ENCODE results near the gene INPP5K. TPM values are rescaled to one million over a fixed set of nuclear protein-coding genes. Genes with fewer than 3 reads are reported as not detected.
"Not testable (repeated sequence)": the region's sequence is repeated elsewhere in the genome, so short reads cannot be mapped to it uniquely, and the experiment has no call there.

Gene INPP5K
- polyA plus RNA-seq, 1 experiment: 25.9 TPM

DNA sequence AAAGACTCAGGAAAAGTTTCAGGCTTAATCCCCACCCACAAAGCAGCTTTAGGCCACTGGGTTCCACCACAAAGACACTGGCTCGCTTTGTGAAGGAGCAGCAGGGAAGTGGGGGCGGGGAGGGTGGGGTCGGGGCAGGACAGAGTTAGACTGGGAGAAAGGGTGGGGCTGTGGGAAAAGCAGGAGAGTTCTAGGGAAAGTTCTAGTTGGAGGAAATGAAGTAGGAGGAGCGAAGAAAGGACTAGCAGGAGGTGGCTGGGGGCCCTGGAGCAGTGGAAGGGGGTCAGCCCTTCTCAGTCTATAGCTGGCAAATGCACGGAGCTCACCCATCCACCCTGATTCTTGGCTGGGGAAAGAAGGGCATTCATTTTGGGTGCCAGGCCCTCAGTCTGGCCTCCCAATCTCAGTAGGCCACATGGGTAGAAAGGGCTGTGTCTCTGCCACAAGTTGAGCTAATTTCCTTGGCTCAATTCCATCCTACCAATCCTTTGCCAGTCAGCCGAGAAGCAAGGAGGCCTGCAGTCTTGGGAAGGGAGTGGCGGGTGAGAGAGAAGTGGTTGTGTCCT, 4.6 kb downstream of the INPP5K start:
- TF ChIP-seq, protein P1, sequence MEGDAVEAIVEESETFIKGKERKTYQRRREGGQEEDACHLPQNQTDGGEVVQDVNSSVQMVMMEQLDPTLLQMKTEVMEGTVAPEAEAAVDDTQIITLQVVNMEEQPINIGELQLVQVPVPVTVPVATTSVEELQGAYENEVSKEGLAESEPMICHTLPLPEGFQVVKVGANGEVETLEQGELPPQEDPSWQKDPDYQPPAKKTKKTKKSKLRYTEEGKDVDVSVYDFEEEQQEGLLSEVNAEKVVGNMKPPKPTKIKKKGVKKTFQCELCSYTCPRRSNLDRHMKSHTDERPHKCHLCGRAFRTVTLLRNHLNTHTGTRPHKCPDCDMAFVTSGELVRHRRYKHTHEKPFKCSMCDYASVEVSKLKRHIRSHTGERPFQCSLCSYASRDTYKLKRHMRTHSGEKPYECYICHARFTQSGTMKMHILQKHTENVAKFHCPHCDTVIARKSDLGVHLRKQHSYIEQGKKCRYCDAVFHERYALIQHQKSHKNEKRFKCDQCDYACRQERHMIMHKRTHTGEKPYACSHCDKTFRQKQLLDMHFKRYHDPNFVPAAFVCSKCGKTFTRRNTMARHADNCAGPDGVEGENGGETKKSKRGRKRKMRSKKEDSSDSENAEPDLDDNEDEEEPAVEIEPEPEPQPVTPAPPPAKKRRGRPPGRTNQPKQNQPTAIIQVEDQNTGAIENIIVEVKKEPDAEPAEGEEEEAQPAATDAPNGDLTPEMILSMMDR (IDR thresholded peaks at IDR 0.05; ENCODE audit: low read depth, low read length): no peak
- H3K27me3 ChIP-seq (ENCODE audit: control insufficient read depth, insufficient read depth, low read length): no peaks in the 10 kb centered on the region
- H3K9me3 ChIP-seq (ENCODE audit: control insufficient read depth, insufficient read depth, low read length): no peaks in the 10 kb centered on the region; the same call in 1 of the 2 replicates
- ChIA-PET POLR2A (no interaction called here), CTCF (interaction anchor here (0.7 to 1.6 kb wide), 3 partner anchors 147 to 238 kb away, joined by 3 to 5 read pairs (median 3); no protein-coding TSS in a partner anchor)
- H3K4me3 ChIP-seq (ENCODE audit: low read depth, low read length): no peak overlapping the region
- H3K27ac ChIP-seq (ENCODE audit: low read depth, low read length): no peak overlapping the region
- DNase-seq (ENCODE audit: low read depth, low spot score): no peak

DNA sequence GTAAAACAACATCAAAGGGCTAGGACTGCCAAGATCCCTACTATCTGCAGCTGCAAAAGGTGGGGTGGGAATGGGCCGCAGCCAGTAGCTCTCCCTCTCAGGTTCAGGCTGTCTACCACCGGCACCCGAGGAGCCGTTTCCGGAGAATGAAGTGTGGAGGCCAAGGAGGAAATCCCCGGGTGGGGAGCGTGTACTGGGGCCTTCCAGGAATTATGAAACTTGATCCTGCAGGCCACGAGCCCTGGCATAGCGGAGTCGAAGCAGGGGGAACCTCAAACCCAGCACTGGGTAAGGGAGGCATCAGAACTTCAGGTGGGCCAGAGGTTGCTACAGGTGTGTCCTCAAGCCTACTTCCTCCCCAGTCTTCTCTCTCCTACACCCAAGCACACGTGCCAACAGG, 5.1 kb downstream of the INPP5K start:
- CTCF ChIA-PET: interaction anchor here (0.7 to 1.1 kb wide), 2 partner anchors 146 to 237 kb away, joined by 3 read pairs; no protein-coding TSS in a partner anchor
- H3K27ac ChIP-seq (ENCODE audit: low read depth, low read length): no peak overlapping the region

DNA sequence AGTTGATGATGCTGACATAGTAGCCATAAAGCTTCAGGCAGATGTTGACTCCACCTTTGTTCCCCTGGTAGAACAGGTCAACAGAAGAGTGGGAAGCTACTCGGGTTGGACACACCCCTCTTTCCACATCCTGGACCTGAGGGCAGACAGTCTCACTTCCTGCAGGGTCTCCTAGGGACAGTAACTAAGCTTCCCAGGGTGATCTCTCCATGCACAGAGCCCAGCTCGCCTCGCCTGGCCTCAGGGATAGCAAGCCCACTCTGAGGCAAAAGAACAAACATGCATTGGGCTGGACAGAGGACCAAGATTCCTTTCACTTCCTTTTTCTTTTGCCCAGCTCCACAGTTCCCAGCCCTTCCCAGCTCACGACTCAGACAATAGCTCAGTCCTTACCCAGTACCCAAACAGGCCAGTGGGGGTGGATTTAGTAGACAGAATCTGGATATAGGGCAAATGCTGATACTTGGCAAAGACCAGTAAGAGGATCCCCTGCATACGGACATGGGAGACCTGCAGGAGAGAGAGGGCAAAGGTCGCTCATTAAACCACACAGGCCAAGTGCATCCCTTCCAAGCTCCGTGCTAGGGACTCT, 7.0 kb downstream of the INPP5K start:
- ChIA-PET CTCF (no interaction called here), POLR2A (no interaction called here)
- no peak for DNase-seq (ENCODE audit: low read depth, low spot score)

More for the DNA sequence above, 5.1 kb downstream of the INPP5K start:
- POLR2A ChIA-PET: interaction anchor here (1.1 kb wide), 1 partner anchor 16 kb away, joined by 4 read pairs; no protein-coding TSS in a partner anchor
- no peak overlapping the region for H3K4me3 ChIP-seq (ENCODE audit: low read depth, low read length)
- H3K27me3 ChIP-seq (ENCODE audit: control insufficient read depth, insufficient read depth, low read length): no peaks in the 10 kb centered on the region
- no peaks in the 10 kb centered on the region; the same call in 1 of the 2 replicates for H3K9me3 ChIP-seq (ENCODE audit: control insufficient read depth, insufficient read depth, low read length)
- no peak for DNase-seq (ENCODE audit: low read depth, low spot score)
- TF ChIP-seq, protein P1 (IDR thresholded peaks at IDR 0.05; ENCODE audit: low read depth, low read length): no peak

DNA sequence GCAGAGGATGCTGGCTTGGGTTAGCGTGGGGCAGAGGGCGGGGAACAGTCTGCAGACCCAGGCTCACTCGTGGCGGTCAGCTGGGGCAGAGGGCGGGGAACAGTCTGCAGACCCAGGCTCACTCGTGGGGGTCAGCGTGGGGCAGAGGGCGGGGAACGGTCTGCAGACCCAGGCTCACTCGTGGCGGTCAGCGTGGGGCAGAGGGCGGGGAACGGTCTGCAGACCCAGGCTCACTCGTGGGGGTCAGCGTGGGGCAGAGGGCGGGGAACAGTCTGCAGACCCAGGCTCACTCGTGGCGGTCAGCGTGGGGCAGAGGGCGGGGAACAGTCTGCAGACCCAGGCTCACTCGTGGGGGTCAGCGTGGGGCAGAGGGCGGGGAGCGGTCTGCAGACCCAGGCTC, 7.7 kb downstream of the INPP5K start:
- DNase-seq (ENCODE audit: low read depth, low spot score); H3K9me3 ChIP-seq (ENCODE audit: control insufficient read depth, insufficient read depth, low read length); POLR2A ChIA-PET; H3K4me3 ChIP-seq (ENCODE audit: low read depth, low read length); CTCF ChIA-PET; H3K27ac ChIP-seq (ENCODE audit: low read depth, low read length); H3K27me3 ChIP-seq (ENCODE audit: control insufficient read depth, insufficient read depth, low read length): not testable (repeated sequence)

More for the DNA sequence above, 7.0 kb downstream of the INPP5K start:
- H3K27me3 ChIP-seq (ENCODE audit: control insufficient read depth, insufficient read depth, low read length): no peaks in the 10 kb centered on the region
- TF ChIP-seq, protein P1 (IDR thresholded peaks at IDR 0.05; ENCODE audit: low read depth, low read length): peak; percentile 7; the same call in 1 of the 2 replicates
- no peak overlapping the region for H3K4me3 ChIP-seq (ENCODE audit: low read depth, low read length)
- H3K27ac ChIP-seq (ENCODE audit: low read depth, low read length): no peak overlapping the region
- H3K9me3 ChIP-seq (ENCODE audit: control insufficient read depth, insufficient read depth, low read length): no peaks in the 10 kb centered on the region

DNA sequence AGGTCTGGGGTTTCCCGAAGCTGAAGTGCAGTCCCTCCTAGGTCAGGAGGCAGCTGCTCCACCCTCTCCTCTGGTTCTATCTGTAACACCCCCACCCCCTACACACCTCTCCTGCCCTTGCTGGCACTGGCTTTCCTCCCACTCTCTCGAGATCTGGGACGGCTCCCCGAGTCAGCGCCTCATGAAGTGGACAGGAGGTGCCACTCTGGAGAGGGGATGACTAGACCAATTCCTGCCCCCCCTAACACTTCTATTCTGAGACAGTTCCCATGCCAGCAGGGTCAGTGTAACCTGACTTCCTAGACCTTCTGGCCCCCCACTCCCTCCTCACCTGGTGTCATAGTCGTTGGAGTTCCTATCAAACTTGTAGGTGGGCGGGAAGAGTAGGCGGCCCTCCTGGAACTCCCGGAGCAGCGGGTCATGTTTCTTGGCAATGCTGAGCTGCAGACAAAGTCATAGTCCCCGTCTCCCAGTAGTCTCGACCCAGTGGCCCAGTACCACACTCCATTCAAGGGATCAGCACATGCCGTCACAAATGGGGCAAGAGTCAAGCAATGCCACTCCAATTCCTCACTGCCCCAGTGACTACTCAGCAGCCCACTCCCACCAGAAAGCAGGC, 9.7 kb downstream of the INPP5K start:
- TF ChIP-seq, protein P1 (IDR thresholded peaks at IDR 0.05; ENCODE audit: low read depth, low read length): no peak
- Histone ChIP-seq H3K27ac (ENCODE audit: low read depth, low read length) (no peak overlapping the region), H3K4me3 (ENCODE audit: low read depth, low read length) (no peak overlapping the region), H3K27me3 (ENCODE audit: control insufficient read depth, insufficient read depth, low read length) (no peaks in the 10 kb centered on the region), H3K9me3 (ENCODE audit: control insufficient read depth, insufficient read depth, low read length) (no peaks in the 10 kb centered on the region)
- DNase-seq (ENCODE audit: low read depth, low spot score): no peak
- ChIA-PET CTCF (no interaction called here), POLR2A (interaction anchor here (1.0 kb wide), 1 partner anchor 19 kb away, joined by 3 read pairs; no protein-coding TSS in a partner anchor)

Measured in AG04450 (cell line).